GM21390 (cell line): ENCODE data around the gene CSK.

Experiments used
- ATAC-seq: cut with Tn5 transposase; IDR thresholded peaks from one replicate; pipeline ENCODE4 v1.9.1; 2021; ENCODE audit not compliant: unreplicated experiment

The CSK gene

DNA sequence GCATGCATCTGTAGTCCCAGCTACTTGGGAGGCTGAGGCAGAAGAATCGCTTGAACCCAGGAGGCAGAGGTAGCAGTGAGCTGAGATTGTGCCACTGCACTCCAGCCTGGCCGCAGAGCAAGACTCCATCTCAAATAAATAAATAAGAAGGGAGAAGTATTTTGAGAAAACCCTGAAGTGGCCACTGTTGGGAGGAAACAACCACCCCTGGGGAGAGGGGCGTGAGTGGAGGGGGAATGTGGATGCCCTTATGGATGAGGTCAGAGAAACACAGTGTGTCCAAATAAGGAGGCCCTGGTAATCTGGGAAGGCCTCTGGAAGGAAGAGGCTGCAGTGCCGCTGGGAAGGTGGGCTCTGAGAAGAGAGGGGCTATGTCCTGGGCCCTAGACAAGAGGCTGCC is 40.4 kb downstream of the CSK start:
- no peak for ATAC-seq

DNA sequence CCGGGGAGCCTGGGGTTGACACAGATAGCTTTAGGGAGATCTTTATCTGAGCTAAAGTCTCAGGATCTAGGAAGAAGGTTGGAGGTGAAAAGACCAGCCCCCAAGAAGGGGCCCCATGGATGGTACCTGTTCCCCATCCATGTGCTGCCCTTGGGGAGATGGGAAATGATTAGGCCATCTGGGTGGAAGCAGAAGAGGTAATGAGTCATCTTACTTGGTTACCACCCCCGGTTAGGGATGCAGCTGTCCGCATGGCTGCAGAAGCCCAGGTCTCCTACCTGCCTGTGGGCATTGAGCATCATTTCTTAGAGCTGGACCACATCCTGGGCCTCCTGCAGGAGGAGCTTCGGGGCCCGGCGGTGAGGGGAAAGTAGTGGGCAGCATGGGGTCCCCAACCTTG is 41.4 kb downstream of the CSK start:
- ATAC-seq = no peak

DNA sequence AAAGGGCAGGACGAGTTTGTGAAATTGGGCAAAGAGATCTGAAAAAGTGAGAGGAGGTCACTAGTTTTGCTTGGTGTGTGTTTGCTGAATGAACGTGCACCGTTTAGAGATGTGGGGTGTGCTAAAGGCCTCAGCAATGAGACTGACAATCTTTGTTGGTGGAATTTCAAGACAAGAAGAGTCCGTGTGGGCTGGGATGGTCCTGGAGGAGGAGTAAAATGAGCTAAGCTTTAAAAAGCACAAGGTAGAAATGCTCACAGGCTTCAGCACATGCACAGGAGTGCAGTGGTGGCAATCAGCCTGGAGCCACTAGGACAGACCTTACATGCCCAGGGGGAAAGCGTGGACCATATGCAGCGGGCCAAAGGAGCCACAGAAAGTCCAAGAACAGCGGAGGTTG is 43.1 kb downstream of the CSK start:
- no peak for ATAC-seq

DNA sequence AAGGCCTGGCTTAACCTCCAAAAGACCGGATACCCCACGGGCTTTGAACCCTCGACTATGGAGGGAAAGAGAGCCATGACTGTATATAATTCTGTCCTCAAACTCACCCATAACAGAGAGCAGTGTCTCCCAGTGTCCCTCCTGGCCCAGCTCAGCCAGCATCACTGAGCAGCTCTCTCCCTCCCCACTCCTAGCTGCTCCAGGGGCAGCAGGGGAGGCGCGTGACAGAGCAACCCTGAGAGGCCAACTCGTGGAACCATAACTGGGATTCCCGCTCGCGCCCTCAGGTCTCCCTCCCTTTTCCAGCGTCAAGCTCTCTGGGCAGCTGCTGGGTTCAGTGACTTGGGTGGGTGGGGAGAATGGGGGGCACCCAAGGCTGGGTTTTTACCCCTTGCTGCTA is 44.0 kb downstream of the CSK start:
- ATAC-seq = no peak

DNA sequence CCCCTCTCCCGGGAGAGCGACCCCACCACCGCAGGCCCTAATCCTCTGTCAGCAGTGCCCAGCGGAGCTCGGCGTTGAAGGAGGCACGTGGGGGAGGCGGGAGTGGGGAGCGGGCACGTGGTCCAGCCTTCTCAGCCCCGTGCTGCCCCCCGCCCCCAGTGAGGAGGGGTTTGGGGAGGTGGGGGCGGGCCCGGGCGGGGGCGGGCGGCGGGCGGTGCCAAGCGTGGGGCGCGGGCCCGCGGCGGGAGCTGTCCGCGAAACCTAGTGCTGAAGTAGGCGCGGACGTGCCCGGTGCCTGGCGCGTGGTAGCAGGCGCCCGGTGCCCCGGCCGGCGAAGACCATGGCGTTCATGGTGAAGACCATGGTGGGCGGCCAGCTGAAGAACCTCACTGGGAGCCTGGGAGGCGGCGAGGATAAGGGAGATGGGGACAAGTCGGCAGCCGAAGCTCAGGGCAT is 44.5 kb downstream of the CSK start, which contains the start of gene CPLX3:
Gene CPLX3 (plus strand): TSS at position 264 of the 456 bp plus-strand sequence. CDS start 77 bp downstream, at position 341.
- no peak for ATAC-seq

DNA sequence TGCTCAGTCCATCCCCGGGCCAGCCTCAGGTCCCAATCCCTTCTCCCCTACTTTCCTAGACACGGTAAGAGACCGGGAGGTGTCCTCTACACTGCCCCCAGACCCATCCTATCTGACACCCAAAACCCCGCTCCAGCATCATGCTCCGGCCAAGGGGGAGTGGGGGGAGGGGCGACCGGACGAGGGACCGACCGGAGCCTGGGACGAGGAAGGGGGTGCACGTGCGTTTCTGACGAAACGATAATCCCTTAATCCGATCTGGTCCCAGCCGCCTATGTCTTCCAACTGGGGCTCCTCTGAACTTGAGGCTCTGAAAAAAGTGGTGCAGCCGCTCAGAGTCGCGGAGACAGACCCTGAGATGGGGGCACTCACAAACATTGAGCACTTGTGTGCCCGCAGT is 45.0 kb downstream of the CSK start:
- ATAC-seq = no peak

DNA sequence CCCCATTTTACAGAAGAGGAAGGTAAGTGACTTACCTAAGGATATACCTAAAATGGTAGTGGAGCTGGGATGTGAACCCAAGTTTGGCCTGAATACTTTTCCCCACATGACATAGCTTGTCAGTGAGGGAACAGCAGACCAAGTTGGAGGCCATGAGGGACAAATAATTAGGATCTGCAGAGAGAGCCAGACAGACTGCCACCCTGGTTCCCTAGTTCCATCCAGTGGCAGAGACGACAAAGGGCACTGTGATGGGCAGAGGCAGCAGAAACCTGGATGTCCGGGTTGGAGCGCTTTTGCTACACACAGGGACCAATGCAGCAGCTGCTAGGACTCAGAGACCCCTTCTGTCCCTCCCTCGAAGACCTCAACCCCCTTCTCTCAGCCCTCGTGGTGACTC is 45.7 kb downstream of the CSK start:
- no peak for ATAC-seq

DNA sequence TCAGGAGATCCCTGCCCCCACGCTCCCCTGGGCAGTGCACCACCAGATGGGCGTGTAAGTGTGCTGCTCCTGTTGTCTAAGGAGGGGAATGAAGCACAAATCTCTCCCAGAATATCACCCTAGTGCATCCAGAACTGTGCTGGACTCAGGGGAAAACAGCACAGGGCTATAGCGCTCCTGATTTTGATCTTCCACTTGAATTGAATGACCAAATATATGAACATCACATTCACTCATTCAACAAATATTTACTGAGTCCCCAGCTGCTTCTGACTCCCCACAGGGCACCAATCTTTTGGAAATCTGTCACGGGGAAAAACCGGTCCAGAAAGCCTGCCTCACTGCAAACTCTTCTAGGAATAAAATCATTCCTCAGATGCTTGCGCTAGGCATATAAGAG is 47.0 kb downstream of the CSK start:
- ATAC-seq = no peak

DNA sequence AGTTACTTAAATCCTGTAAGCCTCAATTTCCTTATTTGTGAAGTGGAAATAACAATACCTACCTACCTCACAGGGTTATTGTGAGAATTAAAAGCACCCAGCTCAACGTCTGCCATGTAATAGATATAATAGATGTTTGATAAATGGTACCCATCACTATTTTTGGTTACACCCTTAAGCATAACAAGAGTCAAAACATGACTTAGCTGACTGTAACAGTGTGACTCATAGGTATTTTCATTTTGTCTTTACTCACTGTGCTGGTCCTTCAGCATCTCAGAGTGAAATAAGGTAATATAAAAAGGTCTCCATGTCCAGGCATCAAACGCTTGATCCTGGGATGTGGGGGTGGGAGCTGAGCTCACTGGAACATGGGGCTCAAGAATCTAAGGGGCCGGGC is 47.6 kb downstream of the CSK start:
- ATAC-seq = no peak

DNA sequence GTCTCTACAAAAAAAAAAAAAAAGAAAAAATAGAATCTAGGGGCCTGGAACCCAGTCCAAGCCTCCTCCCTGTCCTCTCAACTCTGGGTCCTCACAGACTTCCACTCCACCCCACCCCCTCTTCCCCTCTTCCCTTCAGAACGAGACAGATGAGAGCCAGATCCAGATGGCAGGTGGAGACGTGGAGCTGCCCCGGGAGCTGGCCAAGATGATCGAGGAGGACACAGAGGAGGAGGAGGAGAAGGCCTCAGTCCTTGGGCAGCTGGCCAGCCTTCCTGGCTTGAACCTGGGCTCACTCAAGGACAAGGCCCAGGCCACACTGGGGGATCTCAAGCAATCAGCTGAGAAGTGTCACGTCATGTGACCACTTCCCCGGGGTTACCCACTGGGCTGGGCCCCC is 48.1 kb downstream of the CSK start:
- ATAC-seq = no peak

DNA sequence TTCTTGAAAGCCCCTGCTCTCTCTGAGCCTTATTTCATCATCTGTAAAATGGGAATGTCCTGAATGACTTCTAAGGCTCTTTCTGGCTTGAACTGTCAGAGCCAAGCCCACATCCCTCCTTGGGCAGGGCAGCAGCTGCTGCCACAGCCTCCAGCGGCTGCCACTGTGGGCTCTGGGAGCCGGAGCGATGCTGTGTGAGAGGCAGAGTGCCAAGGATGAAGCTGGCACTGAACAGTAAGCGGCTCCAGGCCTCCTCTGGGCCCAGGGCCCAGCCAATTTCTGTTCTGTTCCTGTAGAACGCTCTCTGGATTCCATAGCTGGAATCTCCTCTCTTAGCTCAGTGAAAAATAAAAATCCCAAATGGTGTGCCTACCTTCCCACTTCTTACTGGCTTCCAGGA is 49.0 kb downstream of the CSK start:
- ATAC-seq = no peak

DNA sequence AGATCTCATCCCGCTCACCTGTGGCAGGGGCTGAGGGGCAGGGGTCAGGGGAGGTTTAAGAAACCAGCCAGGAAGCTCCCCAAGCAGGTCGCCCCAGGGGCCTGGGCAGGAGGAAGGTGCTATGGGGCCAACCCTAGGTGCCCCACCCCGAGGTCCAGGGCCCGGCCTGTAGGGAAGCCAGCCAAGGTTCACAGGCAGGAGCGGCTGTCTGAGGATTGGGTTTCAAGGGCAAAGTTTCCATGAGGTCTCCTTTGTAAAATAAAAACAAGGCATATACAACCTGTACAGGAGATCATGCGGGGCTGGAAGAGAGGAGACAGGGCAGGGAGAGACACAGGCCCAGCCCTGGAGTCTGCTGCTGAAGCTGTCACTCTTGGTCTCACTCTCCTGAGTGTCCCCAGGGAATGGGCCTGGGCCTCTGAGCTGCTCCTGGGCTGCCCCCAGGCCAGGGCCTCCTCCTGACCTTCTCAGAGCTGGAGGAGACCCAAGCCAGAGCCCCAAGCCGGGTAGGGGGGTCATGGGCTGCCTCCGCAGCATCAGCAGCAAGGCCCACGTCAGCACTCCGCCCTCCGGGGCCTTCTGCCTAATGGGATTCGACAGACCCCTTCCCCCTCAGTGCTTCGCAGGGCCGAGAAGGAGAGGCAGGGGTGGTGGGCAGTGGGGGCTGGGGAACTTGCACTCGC is 50.1 kb downstream of the CSK start:
- no peak for ATAC-seq

DNA sequence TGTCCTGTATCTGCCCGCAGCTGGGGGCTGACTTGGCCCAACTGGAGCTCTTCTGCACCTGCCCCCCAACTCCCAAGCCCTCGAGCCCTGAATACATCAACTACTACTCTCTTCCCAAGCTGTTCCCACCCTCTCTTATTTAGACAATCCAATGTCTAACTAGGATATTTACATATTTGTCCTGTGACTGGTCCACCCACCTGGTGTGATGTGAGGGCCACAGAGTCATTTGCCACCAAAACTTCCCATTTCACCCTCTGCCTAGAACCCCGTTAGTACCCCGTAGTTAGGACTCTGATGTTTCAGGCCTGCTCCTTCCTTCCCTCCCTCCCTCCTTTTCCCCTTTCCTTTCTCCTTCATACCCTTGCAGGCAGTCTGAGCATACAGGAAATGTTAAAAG is 50.9 kb downstream of the CSK start:
- ATAC-seq = no peak

DNA sequence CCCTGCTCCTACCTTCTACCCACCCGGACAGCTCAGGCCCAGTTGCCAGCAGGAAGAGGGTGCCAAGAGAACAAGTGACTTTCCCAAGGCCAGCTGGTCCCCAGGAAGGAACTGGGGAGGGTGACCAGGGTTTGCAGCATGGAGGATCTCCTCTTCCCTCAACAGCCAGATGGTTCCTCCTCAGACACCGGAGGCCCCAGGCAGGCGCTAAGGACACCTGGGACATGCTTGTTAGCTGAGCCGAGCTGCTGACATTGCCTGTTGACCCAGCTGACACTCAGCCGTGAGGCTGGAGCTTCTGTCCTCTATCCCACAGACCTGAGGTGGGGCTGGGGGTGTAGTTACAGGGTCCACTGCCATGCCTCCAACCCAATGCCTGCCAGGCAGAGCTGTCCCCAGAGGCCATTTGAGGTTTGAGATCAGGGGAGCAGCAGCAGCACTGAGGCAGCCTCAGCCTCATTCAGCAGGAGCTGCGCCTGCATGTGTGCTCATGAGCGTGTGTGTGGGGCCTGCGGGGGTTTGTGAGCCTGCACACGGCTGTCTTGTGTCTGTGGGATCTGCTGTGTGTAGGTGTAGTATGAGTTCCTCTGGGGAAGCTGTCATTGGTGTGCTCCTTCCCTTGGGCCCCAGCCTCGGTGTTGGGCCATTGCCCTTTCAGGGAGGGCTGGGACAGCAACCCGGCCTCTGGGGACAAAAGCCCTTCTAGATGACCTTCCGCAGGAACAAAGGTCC is 51.7 kb downstream of the CSK start:
- no peak for ATAC-seq

DNA sequence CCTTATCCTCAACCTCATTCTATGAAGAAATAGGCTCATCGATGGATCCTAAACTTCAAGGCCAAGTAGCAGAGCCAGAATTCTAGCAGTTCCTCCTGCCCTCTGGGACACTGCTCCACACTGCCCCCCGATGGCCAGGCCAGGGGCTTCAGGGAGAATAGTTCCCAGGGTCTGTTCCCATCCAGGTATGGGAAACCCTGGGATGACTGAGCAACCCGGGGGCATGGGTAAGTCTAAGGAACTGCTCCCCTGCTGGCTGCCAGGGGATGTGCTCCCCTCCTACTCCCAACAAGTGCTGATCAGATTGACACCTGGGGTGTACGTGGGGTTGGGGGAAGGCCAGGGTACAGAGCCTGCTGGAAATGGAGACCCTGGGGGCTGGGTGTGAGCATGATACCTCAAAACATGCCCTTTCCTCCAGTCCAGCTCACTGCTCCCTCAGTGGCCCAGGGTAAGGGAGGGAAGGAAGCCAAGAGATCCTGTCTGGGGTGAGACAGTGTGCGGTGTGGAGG is 53.5 kb downstream of the CSK start:
- no peak for ATAC-seq

DNA sequence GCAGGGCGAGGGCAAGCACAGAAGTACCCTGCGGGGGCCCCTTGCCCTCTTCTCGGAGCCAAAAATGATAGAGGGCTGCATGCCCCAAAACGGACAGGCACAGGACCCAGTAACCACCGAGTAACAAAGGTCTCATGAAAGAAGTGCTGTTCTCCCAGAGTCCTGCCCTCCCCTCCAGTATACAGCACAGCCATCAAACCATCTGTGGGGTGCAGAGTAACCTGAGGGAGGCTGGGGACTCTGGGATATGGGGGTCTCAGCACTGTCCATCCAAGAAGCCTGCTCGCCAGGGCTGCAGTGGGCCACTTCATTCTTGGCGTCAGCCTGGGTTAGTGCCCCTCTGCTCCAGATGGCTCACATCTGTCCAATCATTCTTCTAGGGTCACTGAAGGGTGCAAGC is 55.0 kb downstream of the CSK start:
- ATAC-seq = no peak

DNA sequence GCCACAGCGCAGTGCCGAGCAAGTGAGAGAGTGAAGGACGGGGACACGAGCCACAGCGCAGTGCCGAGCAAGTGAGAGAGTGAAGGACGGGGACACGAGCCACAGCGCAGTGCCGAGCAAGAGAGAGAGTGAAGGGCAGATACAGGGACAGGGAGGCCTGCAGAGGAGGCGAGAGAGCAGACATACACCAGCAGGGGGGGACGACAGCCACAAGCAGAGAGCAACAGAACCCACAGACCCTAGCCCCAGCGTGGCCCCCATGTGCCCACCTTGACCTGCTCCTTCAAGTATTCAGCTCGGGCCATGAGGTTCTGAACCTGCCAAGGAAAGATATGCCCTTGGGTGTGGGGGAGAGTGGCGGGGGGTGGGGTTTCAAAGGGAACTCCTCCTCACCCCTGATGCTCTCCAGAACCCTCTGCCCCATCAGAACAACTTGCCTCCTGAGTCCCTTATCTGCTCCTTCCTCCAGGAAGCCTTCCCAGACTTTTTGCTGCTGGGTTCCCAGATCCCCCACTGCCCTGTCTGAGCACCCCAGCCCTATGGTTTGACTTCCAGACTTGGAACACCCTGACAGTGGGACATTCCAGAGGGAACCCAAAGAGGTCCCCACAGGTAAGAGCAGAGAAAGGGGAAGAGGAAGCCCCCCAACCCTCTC is 55.7 kb downstream of the CSK start:
- no peak for ATAC-seq

DNA sequence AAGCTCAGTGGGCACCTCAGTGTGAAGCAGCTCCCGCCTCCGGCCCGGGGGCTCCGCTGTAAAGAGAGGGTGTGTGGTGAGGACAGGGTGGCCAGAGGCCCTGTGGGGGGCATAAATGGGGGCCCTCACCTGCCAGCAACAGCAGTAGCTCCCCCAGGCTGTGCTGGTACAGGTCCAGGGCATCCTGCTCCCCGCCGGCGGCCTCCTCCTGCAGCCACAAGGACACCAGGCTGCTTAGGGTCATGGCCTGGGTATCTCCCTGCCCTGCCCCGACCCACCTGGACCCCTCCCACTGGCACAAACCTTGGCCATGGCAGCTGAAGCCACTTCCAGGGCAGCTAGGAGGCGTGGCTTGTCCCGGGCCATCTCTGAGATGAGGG is 56.2 kb downstream of the CSK start:
- ATAC-seq = no peak

DNA sequence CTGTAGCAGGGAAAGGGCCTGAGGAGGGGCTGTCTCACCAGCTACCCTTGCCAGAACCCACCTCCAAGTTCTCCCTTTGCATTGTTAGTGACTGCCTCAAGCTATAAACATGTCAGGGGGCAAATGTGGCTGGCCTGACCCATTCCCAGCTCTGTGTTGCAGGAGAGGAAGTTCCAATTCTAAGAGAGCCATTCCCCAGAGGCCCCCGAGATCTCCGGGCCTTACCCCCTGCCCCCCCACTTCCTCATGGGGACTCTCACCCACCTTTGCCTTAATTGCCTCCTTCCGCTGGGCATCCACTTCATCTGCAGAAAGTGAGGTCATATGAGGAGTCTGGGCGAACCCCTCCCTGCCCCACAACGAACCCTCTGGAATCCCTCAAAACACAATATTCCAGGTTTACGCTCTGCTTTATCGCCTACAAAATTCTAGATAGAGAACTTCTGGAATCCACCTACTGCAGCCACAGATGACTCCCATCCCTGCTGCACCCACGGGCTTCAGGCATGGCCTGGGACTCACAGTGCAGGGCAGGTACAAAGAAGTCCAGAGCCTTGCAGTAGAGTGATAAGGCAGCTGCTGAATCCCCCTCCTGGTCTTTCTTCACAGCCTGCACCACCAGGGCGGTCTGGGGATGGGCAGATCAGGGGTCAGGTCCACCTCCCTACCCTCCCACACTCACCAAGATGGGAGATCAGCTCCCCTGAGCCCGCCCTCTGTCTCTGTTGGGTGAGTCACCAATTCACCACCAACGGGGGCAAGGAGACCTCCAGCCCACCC is 57.1 kb downstream of the CSK start:
- ATAC-seq = no peak

DNA sequence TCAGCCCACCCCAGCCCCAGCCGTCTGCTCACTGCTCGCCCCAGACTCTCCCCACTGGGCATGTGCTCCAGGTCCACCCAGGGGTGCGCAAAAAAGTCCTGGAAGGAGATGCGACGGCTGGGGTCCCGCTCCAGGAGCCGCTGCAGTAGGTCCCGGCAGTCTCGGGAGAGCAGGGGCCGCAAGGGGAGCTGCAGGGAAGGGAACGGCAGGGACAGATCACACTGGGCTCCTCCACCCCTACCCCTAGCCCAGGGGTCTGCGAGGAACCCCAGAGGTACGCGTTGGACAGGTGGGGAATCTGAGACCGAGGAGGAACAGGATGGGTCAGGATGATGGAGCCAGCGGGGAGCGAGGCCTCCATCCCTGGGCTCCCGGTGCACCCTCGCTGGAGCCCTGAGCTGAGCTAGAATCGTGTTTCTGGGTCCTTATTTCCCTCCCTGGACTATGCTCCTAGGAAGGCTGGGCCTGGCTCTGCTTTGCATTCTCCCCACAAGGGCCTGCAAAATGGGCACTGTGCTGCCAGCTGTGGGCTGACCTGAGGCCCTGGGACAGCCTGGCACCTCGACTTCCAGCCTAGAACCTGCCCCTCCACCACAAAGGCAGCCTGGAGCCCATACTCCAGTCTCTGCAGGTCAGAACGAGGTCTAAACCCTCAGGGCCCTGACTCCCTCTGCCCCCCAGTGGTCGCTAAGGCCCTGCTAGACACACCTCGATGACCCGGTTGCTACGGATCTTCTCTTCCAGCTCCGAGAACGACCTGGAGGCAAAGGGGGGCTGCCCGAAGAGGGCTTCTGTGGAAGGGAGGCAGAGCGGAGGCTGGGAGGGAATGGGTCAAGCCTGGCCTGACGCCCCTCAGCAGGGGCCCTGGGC is 57.9 kb downstream of the CSK start:
- no peak for ATAC-seq
